Myocyte (in vitro differentiated cells): ENCODE data around the gene HEATR1. TPM values are rescaled to one million over a fixed set of nuclear protein-coding genes. Genes with fewer than 3 reads are reported as not detected.
A peak's percentile ranks its signal among the peaks of the same experiment; 100 is the strongest.
"Not testable (repeated sequence)": the region's sequence is repeated elsewhere in the genome, so short reads cannot be mapped to it uniquely, and the experiment has no call there.

ENCODE experiments used
- DNase-seq: peaks from one replicate; pipeline ENCODE4 v3.0.0-alpha.2; 2012; ENCODE audit warnings: low read depth
- polyA plus RNA-seq: library from polyadenylated mRNA; unstranded; fragments of >200 nt; gene quantifications from one replicate; pipeline ENCODE4 v1.2.1, GENCODE V29; 2012; ENCODE audit warnings: missing spikeins
- total RNA-seq: library from RNA; depleted of rRNA; stranded (reverse); fragments of >200 nt; gene quantifications from 2 replicates; pipeline ENCODE4 v1.2.3, GENCODE V29; 2014

The HEATR1 gene, protein sequence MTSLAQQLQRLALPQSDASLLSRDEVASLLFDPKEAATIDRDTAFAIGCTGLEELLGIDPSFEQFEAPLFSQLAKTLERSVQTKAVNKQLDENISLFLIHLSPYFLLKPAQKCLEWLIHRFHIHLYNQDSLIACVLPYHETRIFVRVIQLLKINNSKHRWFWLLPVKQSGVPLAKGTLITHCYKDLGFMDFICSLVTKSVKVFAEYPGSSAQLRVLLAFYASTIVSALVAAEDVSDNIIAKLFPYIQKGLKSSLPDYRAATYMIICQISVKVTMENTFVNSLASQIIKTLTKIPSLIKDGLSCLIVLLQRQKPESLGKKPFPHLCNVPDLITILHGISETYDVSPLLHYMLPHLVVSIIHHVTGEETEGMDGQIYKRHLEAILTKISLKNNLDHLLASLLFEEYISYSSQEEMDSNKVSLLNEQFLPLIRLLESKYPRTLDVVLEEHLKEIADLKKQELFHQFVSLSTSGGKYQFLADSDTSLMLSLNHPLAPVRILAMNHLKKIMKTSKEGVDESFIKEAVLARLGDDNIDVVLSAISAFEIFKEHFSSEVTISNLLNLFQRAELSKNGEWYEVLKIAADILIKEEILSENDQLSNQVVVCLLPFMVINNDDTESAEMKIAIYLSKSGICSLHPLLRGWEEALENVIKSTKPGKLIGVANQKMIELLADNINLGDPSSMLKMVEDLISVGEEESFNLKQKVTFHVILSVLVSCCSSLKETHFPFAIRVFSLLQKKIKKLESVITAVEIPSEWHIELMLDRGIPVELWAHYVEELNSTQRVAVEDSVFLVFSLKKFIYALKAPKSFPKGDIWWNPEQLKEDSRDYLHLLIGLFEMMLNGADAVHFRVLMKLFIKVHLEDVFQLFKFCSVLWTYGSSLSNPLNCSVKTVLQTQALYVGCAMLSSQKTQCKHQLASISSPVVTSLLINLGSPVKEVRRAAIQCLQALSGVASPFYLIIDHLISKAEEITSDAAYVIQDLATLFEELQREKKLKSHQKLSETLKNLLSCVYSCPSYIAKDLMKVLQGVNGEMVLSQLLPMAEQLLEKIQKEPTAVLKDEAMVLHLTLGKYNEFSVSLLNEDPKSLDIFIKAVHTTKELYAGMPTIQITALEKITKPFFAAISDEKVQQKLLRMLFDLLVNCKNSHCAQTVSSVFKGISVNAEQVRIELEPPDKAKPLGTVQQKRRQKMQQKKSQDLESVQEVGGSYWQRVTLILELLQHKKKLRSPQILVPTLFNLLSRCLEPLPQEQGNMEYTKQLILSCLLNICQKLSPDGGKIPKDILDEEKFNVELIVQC (N-terminal part only)
- total RNA-seq = 32.1 and 35.5 TPM in 2 replicates
- polyA plus RNA-seq = 7.7 TPM

DNA sequence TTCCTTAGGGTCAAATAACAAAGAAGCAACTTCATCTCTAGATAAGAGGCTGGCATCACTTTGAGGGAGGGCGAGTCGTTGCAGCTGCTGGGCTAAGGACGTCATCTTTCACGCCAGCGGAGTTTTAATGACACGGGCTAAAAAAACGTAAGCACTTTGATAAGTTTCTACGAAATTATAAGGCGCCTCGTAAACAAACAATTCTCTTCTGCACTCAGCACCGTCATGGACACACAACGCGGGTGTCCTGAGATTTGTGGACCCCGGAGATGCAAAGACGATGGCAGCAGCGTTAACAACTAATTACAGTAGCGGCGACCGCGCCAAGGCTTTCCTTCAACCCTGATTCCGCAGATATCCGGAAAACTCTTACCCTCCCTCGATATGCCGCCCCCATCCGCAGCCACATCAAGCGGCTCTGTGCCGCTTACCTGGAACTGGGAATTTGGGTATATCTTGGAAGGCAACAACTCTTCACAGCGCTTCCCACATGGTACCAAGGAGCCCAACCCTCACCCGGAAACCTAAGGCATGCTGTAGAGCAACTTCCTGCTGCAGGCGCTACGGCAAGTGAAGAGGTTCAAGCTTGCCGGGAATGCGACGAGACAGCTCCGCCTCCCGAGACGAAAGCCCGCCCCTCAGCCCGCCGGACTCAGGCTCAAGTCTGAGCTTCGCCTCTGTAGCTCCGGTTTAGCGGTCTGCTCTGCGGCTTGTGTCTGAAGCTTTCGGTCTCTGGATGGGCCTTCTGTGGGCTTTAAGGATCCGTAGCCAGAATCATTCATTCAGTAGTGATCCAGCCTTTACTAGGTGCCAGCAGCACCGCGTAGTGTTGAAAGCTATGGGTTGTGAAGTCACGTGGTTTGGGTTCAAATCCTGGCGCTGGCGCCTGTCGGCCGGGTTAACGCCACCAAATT is at the start of gene HEATR1:
TSS of gene HEATR1 (minus strand) at position 526 of the 914 bp plus-strand sequence. CDS start at position 105, 421 bp downstream.
- DNase-seq = peak; percentile 97

DNA sequence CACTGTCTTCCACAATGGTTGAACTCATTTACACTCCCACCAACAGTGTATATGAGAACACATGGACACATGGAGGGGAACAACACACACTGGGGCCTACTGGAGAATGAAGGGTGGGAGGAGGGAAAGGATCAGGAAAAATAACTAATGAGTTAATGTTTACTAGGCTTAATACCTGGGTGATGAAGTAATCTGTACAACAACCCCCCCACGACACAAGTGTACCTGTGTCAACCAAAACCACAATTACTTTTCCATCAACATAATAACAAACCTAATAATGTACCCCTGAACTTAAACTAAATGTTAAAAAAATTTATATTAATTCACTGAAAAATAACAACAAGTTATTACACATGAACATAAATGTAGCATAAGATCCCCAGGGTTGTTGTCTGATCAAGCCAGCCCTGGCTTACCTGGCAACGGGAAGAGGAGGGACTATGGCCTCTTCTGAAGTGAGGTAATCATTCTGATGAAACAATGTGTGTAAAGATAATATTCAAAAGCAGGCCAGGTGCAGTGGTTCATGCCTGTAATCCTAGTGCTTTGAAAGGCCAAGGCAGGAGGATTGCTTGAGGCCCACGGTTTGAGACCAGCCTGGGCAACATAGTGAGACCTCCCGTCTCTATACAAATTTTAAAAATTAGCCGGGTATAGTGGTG is 40.8 kb upstream of the HEATR1 start:
- no peak for DNase-seq

- DNase-seq = no peak
These were observed 38.4 kb upstream of the HEATR1 start for GRCh38 chr1:236642763-236643162.

- DNase-seq = peak; percentile 82
These were observed 35.4 kb upstream of the HEATR1 start for GRCh38 chr1:236639686-236640085.

GRCh38 chr1:236638945-236639344 is 34.6 kb upstream of the HEATR1 start:
- DNase-seq = peak; percentile 37

- DNase-seq = no peak
These were observed 31.7 kb upstream of the HEATR1 start for GRCh38 chr1:236636017-236636416.

DNA sequence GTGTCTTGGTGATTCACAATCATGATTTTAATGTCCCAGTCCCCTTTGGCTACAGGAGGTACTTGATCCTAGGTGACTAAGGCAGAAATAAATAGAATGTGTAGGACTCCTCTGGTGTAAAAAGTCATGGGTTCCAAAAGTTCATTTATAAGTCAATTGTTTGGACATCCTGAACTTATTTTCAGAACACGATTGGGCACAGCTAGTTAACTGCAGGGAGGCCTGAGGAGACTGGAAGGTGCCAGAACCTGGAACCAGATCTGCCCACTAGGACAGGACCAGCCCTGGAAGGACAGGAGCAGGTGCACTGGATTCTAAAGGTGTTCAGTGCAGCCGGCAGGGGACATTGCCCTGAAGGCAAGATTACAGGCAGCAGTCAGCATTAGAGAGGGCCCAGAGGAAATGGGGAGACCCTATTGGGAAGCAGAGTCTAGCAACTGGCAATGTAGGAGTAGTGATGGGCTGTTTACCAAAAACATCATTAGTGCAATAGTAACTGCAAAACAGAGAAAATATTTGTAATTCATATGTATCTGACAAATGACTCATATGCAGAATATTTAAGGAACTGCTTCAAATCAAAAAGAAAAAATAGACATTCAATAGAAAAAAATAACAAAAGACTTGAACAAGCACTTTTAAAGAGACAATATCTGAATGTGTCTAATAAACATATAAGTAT is 23.6 kb upstream of the HEATR1 start:
- no peak for DNase-seq

GRCh38 chr1:236623371-236624166 is 19.3 kb upstream of the HEATR1 start:
- DNase-seq = no peak

GRCh38 chr1:236622407-236622806 is 18.1 kb upstream of the HEATR1 start:
- no peak for DNase-seq

DNA sequence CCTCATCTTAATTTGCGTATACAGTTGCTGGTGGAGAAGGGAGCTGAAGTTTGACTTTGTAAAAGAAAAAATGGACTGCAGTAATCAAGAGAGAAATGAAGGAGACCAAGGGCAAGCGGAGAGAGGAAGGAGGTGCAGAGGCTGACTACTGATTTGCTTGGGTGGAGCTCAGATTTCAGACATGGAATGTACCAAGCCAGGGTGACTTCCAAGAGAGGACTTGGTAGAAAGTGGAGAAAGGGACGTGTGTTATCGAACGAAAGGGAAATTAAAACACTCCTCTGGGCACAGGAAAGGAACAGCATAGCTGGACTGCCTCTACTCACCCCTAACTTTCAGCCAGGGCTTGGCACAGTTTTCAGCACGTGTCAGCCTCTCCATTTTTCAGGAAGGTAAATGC is 15.1 kb upstream of the HEATR1 start:
- peak; percentile 74 for DNase-seq

- DNase-seq = peak; percentile 74
These were observed 14.2 kb upstream of the HEATR1 start for GRCh38 chr1:236618507-236618906.

- DNase-seq = peak; percentile 87
These were observed 11.3 kb upstream of the HEATR1 start for GRCh38 chr1:236615399-236616148.

GRCh38 chr1:236612349-236612748 is 8.0 kb upstream of the HEATR1 start:
- no peak for DNase-seq

DNA sequence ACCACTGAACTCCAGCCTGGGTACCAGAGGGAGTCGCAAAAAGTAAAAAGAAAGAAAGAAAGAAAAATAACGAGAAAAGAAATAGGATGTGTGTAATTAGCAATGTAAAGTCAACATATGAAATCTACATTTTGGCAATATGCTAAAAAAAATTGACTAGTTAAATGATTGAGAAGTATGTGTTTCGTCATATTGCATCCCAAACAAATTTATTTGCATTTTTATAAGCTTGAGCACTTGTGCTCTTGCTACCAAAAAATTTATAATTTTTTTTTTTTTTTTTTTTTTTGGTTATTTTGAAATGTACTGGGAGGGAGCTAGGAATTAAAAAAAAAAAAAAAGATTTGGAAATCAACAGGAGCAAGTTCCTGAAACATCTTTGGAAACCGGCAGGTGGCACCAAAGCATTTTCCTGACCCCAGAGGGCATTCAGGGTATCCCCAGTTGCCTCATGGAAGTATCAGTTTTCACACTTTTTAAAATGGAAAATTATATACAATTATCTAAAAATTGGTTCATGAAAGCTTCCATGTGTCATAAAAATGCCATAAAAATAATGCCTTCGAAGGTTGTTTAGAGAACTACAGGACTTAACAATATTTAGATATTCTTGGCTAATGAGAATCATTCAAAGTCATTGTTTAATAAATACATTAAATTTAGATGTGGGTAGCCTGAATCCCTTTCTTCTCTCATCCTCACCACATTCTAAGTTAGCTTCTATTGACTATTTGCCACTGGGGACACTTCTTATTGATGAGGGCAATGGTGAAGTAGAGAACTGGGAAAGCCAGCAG is 4.8 kb upstream of the HEATR1 start:
- peak; percentile 79 for DNase-seq

- not testable (repeated sequence) for DNase-seq
These were observed 3.3 kb upstream of the HEATR1 start for GRCh38 chr1:236607597-236607996.
